ENCODE results near the gene DAPK1.
"Not testable (repeated sequence)": the region's sequence is repeated elsewhere in the genome, so short reads cannot be mapped to it uniquely, and the experiment has no call there.

DAPK1 gene

DNA sequence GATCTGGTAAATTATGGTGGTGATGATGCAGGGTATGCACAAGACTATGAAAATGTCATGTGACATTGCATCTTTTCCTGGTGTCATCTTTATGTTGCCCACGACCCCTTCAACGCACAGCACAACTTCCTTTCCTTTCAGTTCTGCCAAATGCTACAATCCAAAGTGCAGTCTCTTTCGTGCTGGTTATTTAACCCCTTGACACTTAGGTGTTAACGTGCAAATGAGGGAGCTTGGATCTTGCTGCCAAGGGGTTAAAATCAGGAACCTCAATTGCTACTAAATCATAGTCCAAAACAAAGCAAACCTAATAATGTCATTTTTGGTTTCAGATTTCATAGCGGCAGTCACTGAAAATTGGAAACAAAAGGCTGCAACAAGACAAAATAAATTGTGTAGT is 244.2 kb downstream of the DAPK1 start:
- Histone ChIP-seq H3K27me3 (ENCODE audit: control insufficient read depth, insufficient read depth, low read length) (no peaks in the 10 kb centered on the region), H3K4me3 (ENCODE audit: low read length) (no peak overlapping the region), H3K9ac (ENCODE audit: low read length) (no peak overlapping the region), H3K36me3 (ENCODE audit: control insufficient read depth, insufficient read depth, low read length) (no peaks in the 10 kb centered on the region), H3K4me1 (ENCODE audit: control insufficient read depth, insufficient read depth, low read length) (no peaks in the 10 kb centered on the region), H3K27ac (ENCODE audit: low read depth, low read length) (no peak overlapping the region)

DNA sequence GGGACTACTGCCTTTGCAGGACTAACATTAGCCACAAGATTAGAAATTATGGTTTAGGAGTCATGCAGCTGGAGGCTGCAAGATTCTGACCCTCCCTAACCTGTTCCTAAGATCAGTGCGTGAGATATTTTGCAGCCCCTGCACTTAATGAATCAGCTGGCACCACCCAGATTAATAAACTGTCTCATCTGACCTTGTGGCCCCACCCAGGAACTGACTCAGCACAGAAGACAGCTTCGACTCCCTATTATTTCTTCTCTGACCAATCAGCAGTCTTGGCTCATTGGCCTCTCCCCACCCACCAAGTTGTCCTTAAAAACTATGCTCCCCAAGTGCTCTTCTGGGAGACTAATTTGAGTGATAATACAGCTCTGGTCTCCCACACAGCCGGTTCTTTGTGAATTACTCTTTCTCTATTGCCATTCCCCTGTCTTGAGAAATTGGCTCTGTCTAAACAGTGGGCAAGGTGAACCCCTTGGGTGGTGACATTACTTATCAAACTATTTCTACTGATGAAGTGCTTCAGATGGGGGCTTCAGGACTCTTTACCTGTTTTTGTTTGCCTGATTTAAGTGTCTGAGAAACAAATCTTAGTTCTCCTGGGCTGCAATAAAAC is 245.3 kb downstream of the DAPK1 start:
- H3K27ac ChIP-seq (ENCODE audit: low read depth, low read length) = no peak overlapping the region
- no peaks in the 10 kb centered on the region for H3K36me3 ChIP-seq (ENCODE audit: control insufficient read depth, insufficient read depth, low read length)
- H3K27me3 ChIP-seq (ENCODE audit: control insufficient read depth, insufficient read depth, low read length) = no peaks in the 10 kb centered on the region
- H3K9ac ChIP-seq (ENCODE audit: low read length) = no peak overlapping the region
- no peak overlapping the region for H3K4me3 ChIP-seq (ENCODE audit: low read length)
- no peaks in the 10 kb centered on the region for H3K4me1 ChIP-seq (ENCODE audit: control insufficient read depth, insufficient read depth, low read length)

DNA sequence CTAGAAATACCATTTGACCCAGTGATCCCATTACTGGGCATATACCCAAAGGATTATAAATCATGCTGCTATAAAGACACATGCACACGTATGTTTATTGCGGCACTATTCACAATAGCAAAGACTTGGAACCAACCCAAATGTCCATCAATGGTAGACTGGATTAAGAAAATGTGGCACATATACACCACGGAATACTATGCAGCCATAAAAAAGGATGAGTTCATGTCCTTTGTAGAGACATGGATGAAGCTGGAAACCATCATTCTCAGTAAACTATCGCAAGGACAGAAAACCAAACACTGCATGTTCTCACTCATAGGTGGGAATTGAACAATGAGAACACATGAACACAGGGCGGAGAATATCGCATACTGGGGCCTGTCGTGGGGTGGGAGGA is 246.6 kb downstream of the DAPK1 start:
- H3K36me3 ChIP-seq (ENCODE audit: control insufficient read depth, insufficient read depth, low read length); H3K4me3 ChIP-seq (ENCODE audit: low read length); H3K4me1 ChIP-seq (ENCODE audit: control insufficient read depth, insufficient read depth, low read length); H3K9ac ChIP-seq (ENCODE audit: low read length); H3K27me3 ChIP-seq (ENCODE audit: control insufficient read depth, insufficient read depth, low read length); H3K27ac ChIP-seq (ENCODE audit: low read depth, low read length): not testable (repeated sequence)

DNA sequence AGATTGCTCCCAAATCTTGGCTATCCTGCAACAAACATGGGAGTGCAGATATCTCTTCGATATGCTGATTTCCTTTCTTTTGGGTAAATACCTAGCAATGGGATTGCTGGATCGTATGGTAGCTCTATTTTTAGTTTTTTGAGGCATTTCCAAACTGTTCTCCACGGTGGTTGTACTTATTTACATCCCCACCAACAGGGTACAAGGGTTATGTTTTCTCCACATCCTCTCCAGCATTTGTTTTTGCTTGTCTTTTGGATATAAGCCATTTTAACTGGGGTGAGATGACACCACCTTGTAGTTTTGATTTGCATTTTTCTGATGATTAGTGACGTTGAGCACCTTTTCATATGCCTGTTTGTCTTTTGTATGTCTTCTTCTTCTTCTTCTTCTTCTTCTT is 248.5 kb downstream of the DAPK1 start:
- no peak overlapping the region for H3K4me3 ChIP-seq (ENCODE audit: low read length)
- H3K4me1 ChIP-seq (ENCODE audit: control insufficient read depth, insufficient read depth, low read length) = no peaks in the 10 kb centered on the region
- no peaks in the 10 kb centered on the region for H3K36me3 ChIP-seq (ENCODE audit: control insufficient read depth, insufficient read depth, low read length)
- no peak overlapping the region for H3K27ac ChIP-seq (ENCODE audit: low read depth, low read length)
- H3K27me3 ChIP-seq (ENCODE audit: control insufficient read depth, insufficient read depth, low read length) = no peaks in the 10 kb centered on the region
- no peak overlapping the region for H3K9ac ChIP-seq (ENCODE audit: low read length)

DNA sequence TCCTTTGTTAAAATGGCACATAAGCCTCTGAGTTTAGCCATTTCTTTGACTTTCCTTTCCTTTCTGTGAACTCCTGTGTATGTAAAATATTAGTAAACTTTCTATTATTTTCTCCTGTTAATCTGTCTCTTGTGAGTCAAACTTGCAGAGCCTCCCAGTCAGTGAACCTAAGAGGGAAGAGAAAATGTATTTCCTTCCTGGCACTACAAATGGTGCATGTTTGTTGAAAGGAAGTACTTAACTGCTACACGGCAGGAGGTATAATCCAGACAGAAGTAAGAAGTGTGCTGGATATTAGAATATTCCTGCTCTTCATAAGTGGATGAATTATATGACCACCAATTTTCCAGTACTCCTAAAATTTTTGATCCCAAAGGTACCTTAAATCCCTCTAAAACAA is 251.2 kb downstream of the DAPK1 start:
- Histone ChIP-seq H3K4me3 (ENCODE audit: low read length) (no peak overlapping the region), H3K27ac (ENCODE audit: low read depth, low read length) (no peak overlapping the region), H3K27me3 (ENCODE audit: control insufficient read depth, insufficient read depth, low read length) (no peaks in the 10 kb centered on the region), H3K4me1 (ENCODE audit: control insufficient read depth, insufficient read depth, low read length) (no peaks in the 10 kb centered on the region), H3K36me3 (ENCODE audit: control insufficient read depth, insufficient read depth, low read length) (no peaks in the 10 kb centered on the region), H3K9ac (ENCODE audit: low read length) (no peak overlapping the region)

DNA sequence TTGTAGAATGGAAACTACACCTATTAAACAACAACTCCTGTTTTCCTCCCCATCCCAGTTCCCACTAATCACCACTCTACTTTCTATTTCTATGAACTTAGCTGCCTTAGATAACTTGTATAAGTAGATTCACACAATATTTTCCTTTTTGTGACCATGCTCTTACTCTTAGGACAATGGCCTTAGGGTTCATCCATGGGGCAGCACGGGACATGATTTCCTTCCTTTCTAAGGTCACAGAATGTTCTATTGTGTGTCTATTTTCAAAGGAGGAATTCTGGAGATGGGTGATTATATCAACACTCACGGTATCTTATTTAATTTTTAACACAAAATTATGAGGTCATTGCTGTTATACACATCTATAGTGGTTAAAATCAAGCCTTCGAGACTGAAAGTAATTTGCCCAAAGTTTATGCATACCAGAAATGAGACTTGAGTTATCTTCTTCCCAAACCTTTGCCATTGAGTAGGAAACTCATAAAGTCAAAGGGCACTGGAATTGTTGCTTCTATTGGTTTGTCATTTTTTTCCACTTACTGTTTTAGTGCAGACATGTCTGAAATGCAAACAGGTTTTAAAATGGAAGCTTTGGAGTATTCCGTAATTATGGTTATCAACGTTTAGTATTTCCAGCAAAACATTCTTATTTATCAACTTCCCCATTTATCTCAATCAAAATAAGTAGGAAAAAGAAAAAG is 251.8 kb downstream of the DAPK1 start:
- Histone ChIP-seq H3K9ac (ENCODE audit: low read length) (no peak overlapping the region), H3K27me3 (ENCODE audit: control insufficient read depth, insufficient read depth, low read length) (no peaks in the 10 kb centered on the region), H3K27ac (ENCODE audit: low read depth, low read length) (no peak overlapping the region), H3K4me3 (ENCODE audit: low read length) (no peak overlapping the region), H3K36me3 (ENCODE audit: control insufficient read depth, insufficient read depth, low read length) (no peaks in the 10 kb centered on the region), H3K4me1 (ENCODE audit: control insufficient read depth, insufficient read depth, low read length) (no peaks in the 10 kb centered on the region)

DNA sequence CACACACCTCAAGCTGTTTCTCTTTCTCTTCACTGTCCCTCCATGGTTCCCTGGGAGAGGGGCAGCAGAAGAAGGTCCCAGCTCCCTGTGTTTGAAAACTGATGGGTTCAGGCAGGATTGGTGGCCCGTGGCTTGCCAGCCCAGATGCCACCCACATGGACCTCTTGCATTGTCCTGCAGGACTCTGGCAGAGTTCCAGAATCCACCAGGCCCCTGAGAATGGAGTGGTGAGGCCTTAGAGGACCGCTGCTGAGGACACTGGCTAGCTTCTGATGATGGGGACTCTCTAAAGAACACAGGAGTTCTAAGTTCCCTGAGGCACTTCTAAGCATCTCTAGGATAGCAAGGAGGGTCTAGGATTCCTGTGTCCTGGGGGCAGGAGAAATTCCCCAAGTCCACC is 253.1 kb downstream of the DAPK1 start:
- no peaks in the 10 kb centered on the region for H3K4me1 ChIP-seq (ENCODE audit: control insufficient read depth, insufficient read depth, low read length)
- H3K4me3 ChIP-seq (ENCODE audit: low read length) = no peak overlapping the region
- H3K27ac ChIP-seq (ENCODE audit: low read depth, low read length) = no peak overlapping the region
- H3K9ac ChIP-seq (ENCODE audit: low read length) = no peak overlapping the region
- no peaks in the 10 kb centered on the region for H3K36me3 ChIP-seq (ENCODE audit: control insufficient read depth, insufficient read depth, low read length)
- no peaks in the 10 kb centered on the region for H3K27me3 ChIP-seq (ENCODE audit: control insufficient read depth, insufficient read depth, low read length)

DNA sequence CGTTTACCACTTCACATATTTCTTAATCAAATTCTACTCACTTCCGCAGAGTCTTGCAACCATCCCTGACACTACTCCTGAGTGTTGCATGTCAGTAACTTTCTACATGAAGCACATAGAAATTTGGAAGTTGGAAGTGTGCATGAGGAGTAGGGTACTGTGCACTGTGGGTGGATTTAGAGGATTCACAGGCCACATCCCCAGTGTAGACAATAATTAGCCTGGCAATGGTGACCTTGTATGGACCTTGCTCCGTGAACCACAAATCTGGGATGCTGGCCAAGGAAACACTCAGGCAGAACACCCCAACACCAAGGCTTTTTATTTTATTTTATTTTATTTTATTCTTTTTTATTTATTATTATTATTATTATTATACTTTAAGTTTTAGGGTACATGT is 253.8 kb downstream of the DAPK1 start:
- Histone ChIP-seq H3K27ac (ENCODE audit: low read depth, low read length) (no peak overlapping the region), H3K9ac (ENCODE audit: low read length) (no peak overlapping the region), H3K27me3 (ENCODE audit: control insufficient read depth, insufficient read depth, low read length) (no peaks in the 10 kb centered on the region)

DNA sequence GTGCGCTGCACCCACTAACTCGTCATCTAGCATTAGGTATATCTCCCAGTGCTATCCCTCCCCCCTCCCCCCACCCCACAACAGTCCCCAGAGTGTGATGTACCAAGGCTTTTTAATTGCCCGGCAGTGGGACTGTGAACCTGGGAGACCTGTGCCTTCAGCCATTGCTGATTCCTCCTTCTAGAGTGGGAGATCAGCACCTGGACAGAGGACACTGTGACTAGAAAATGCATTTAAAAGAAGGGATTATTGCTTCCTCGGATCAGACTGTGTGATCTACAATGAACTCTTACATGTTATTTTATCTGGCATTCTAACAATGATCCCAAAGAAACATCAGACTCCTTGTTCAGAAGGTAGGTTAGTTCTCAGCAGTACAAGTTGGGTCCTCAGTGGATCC is 254.2 kb downstream of the DAPK1 start:
- Histone ChIP-seq H3K27me3 (ENCODE audit: control insufficient read depth, insufficient read depth, low read length) (no peaks in the 10 kb centered on the region), H3K9ac (ENCODE audit: low read length) (no peak overlapping the region), H3K4me1 (ENCODE audit: control insufficient read depth, insufficient read depth, low read length) (no peaks in the 10 kb centered on the region), H3K27ac (ENCODE audit: low read depth, low read length) (no peak overlapping the region), H3K4me3 (ENCODE audit: low read length) (no peak overlapping the region), H3K36me3 (ENCODE audit: control insufficient read depth, insufficient read depth, low read length) (no peaks in the 10 kb centered on the region)

More for the DNA sequence above, 253.8 kb downstream of the DAPK1 start:
- Histone ChIP-seq H3K4me3 (ENCODE audit: low read length) (no peak overlapping the region), H3K4me1 (ENCODE audit: control insufficient read depth, insufficient read depth, low read length) (no peaks in the 10 kb centered on the region), H3K36me3 (ENCODE audit: control insufficient read depth, insufficient read depth, low read length) (no peaks in the 10 kb centered on the region)

DNA sequence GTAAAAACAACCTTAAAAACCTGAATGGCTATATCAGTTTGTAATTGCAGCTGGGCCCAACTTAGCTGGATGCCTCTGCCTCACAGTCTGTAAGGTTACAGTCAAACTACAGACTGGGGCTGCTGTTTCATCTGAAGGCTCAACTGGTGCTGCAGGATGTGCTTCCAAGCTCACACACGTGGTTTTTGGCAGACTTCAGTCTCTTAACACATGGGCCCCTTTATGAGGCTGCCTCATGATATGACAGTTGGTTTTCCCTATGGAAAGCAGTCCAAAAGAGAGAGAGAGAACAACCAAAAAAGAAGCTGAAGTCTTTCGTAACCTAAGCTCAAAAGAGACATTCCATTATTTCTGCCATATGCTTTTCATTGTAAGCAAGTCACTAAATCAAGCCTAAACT is 255.6 kb downstream of the DAPK1 start:
- no peaks in the 10 kb centered on the region for H3K36me3 ChIP-seq (ENCODE audit: control insufficient read depth, insufficient read depth, low read length)
- H3K4me3 ChIP-seq (ENCODE audit: low read length) = no peak overlapping the region
- no peaks in the 10 kb centered on the region for H3K27me3 ChIP-seq (ENCODE audit: control insufficient read depth, insufficient read depth, low read length)
- H3K27ac ChIP-seq (ENCODE audit: low read depth, low read length) = no peak overlapping the region
- H3K4me1 ChIP-seq (ENCODE audit: control insufficient read depth, insufficient read depth, low read length) = no peaks in the 10 kb centered on the region
- H3K9ac ChIP-seq (ENCODE audit: low read length) = no peak overlapping the region
